Upper lobe of left lung (tissue), 6 donors: ENCODE measurements around the gene PRKACA. TPM values are rescaled to one million over a fixed set of nuclear protein-coding genes. Genes with fewer than 3 reads are reported as not detected.
A peak's percentile ranks its signal among the peaks of the same experiment; 100 is the strongest.

Experiments used
- ATAC-seq, 2 donors: fragments of 200-7000 bp; cut with Tn5 transposase; one replicate each; pipeline ENCODE4 v1.9.1; 2022; ENCODE audit warnings: mild to moderate bottlenecking in 2 of 2, moderate library complexity in 2 of 2; ENCODE audit not compliant: low FRiP score in 2 of 2
- DNase-seq, 2 donors: peaks; one replicate each; pipeline ENCODE4 v3.0.0-alpha.2; 2019 to 2020
- H3K27ac ChIP-seq, 4 donors: fragments of 200-600 bp; sonication (generic); one replicate each; pipeline ENCODE4 v1.5.1; 2016 to 2019
- H3K27me3 ChIP-seq, 4 donors: fragments of 200-600 bp; sonication (generic); one replicate each; pipeline ENCODE4 v1.5.1; 2017 to 2019
- H3K36me3 ChIP-seq, 4 donors: fragments of 200-600 bp; sonication (generic); one replicate each; pipeline ENCODE4 v1.5.1; 2016 to 2019
- H3K4me1 ChIP-seq, 4 donors: fragments of 200-600 bp; sonication (generic); one replicate each; pipeline ENCODE4 v1.5.1; 2018 to 2019
- H3K4me3 ChIP-seq, 4 donors: fragments of 200-600 bp; sonication (generic); one replicate each; pipeline ENCODE4 v1.5.1; 2017 to 2019; ENCODE audit warnings: mild to moderate bottlenecking in 2 of 4, moderate library complexity in 1 of 4
- H3K9me3 ChIP-seq, 4 donors: fragments of 200-600 bp; sonication (generic); one replicate each; pipeline ENCODE4 v1.5.1; 2018 to 2019
- CTCF ChIP-seq, 6 experiments: fragments of 450-650 bp in 4 of 6; fragments of 200-600 bp in 2 of 6; sonication (generic) in 2 of 6; IDR thresholded peaks; one replicate each; pipeline ENCODE4 v1.5.1; 2016 to 2019; ENCODE audit warnings: antibody characterized with exemption in 6 of 6
- EP300 ChIP-seq, 4 donors: sonication (generic); formaldehyde crosslinking; IDR thresholded peaks; one replicate each; pipeline ENCODE4 v1.5.1; 2017; ENCODE audit warnings: antibody characterized with exemption in 4 of 4, control low read depth in 2 of 4
- POLR2A ChIP-seq, 4 donors: fragments of 450-650 bp; IDR thresholded peaks; one replicate each; pipeline ENCODE4 v1.5.1; 2016 to 2017; ENCODE audit warnings: antibody characterized with exemption in 4 of 4, mild to moderate bottlenecking in 2 of 4
- POLR2AphosphoS5 ChIP-seq, 2 donors: sonication (generic); formaldehyde crosslinking; IDR thresholded peaks; one replicate each; pipeline ENCODE4 v1.5.1; 2017; ENCODE audit warnings: antibody characterized with exemption in 2 of 2
- WGBS, 2 donors: methylation state at CpG; one replicate each; pipeline ENCODE4 v1.1.5; 2017 to 2018; 5-methylcytosine and 5-hydroxymethylcytosine counted together
- total RNA-seq, 6 donors: library from RNA; depleted of rRNA in 4 of 6; stranded (reverse); fragments of >200 nt in 4 of 6; gene quantifications; one replicate each; pipeline versions ENCODE4 v1.1.0 to v1.2.1, GENCODE V29; 2016 to 2021
- donor health status: DM: no; HTN: no; CAD: no; lungs with moderate emphysema.
- donor health status: DM: no; HTN: yes; CAD: no; lungs with severe emphysema.

The PRKACA gene
- total RNA-seq, 6 donors from 2014 or later, result 24.1 to 107 (median 51.7) TPM

- TF ChIP-seq CTCF (IDR thresholded peaks at IDR 0.05), result peak in 5 of 6 experiments; percentile 28 to 51 (median 44)
- no peak for TF ChIP-seq POLR2AphosphoS5 (IDR thresholded peaks at IDR 0.05)
- TF ChIP-seq EP300 (IDR thresholded peaks at IDR 0.05), result no peak
- no peak for TF ChIP-seq POLR2A (IDR thresholded peaks at IDR 0.05)
- DNase-seq (peak in 1 of 2 donors; percentile 92), ATAC-seq (peak in 1 of 2 donors; percentile 7)
- WGBS, 2 donors, result 0% methylated on average over 7 to 17 of the region's 142 CpGs
- Histone ChIP-seq H3K4me3 (peak overlapping the region; percentile 36 to 99 (median 86)), H3K9me3 (peaks cover 0 to 8% (median 2%) of the 10 kb centered on the region in 4 donors), H3K27me3 (no peaks in the 10 kb centered on the region), H3K36me3 (peaks cover 0 to 18% (median 12%) of the 10 kb centered on the region in 4 donors), H3K27ac (peak overlapping the region in 3 of 4 donors; percentile 89 to 92 (median 91)), H3K4me1 (peaks cover 3 to 24% (median 17%) of the 10 kb centered on the region in 4 donors)
Observed at GRCh38 chr19:14089662-14090508, 27.7 kb downstream of the PRKACA start.

- peak overlapping the region in 2 of 4 donors; percentile 21 to 92 for H3K27ac ChIP-seq
- H3K9me3 ChIP-seq, result peaks cover 0 to 8% (median 2%) of the 10 kb centered on the region in 4 donors
- peaks cover 3 to 24% (median 17%) of the 10 kb centered on the region in 4 donors for H3K4me1 ChIP-seq
- WGBS, 2 donors, result 19 to 28% methylated on average over 11 to 16 of the region's 16 CpGs
- H3K27me3 ChIP-seq, result no peaks in the 10 kb centered on the region
- ATAC-seq, result no peak
- H3K36me3 ChIP-seq, result peaks cover 0 to 18% (median 12%) of the 10 kb centered on the region in 4 donors
- no peak for TF ChIP-seq POLR2A (IDR thresholded peaks at IDR 0.05)
- peak in 1 of 6 experiments; percentile 14 for TF ChIP-seq CTCF (IDR thresholded peaks at IDR 0.05)
- peak overlapping the region; percentile 36 to 99 (median 86) for H3K4me3 ChIP-seq
- DNase-seq, result no peak
Observed at GRCh38 chr19:14089412-14089661, 28.2 kb downstream of the PRKACA start.

- H3K36me3 ChIP-seq, result peaks cover 0 to 18% (median 12%) of the 10 kb centered on the region in 4 donors
- WGBS, 2 donors, result 90 to 93% methylated on average over 30 of the region's 30 CpGs
- H3K27ac ChIP-seq, result peak overlapping the region in 1 of 4 donors; percentile 92
- peaks cover 0 to 8% (median 2%) of the 10 kb centered on the region in 4 donors for H3K9me3 ChIP-seq
- peaks cover 3 to 24% (median 17%) of the 10 kb centered on the region in 4 donors for H3K4me1 ChIP-seq
- peak overlapping the region in 3 of 4 donors; percentile 77 to 99 (median 95) for H3K4me3 ChIP-seq
- no peaks in the 10 kb centered on the region for H3K27me3 ChIP-seq
- TF ChIP-seq POLR2AphosphoS5 (IDR thresholded peaks at IDR 0.05) (no peak), CTCF (IDR thresholded peaks at IDR 0.05) (no peak), EP300 (IDR thresholded peaks at IDR 0.05) (no peak), POLR2A (IDR thresholded peaks at IDR 0.05) (no peak)
- DNase-seq (peak in 1 of 2 donors; percentile 74), ATAC-seq (no peak)
Observed at GRCh38 chr19:14088634-14089411, 28.7 kb downstream of the PRKACA start.

- no peak for ATAC-seq
- Histone ChIP-seq H3K27me3 (no peaks in the 10 kb centered on the region), H3K36me3 (peaks cover 0 to 18% (median 12%) of the 10 kb centered on the region in 4 donors), H3K4me1 (peaks cover 12 to 23% (median 20%) of the 10 kb centered on the region in 4 donors), H3K27ac (no peak overlapping the region), H3K4me3 (no peak overlapping the region), H3K9me3 (no peaks in the 10 kb centered on the region)
- WGBS, 2 donors, result 89 to 93% methylated on average over 5 of the region's 5 CpGs
- TF ChIP-seq POLR2AphosphoS5 (IDR thresholded peaks at IDR 0.05) (no peak), EP300 (IDR thresholded peaks at IDR 0.05) (no peak), CTCF (IDR thresholded peaks at IDR 0.05) (no peak), POLR2A (IDR thresholded peaks at IDR 0.05) (no peak)
- no peak for DNase-seq
Observed at GRCh38 chr19:14086098-14086497, 31.5 kb downstream of the PRKACA start.
